HL-60 (cell line): ENCODE measurements around the gene MYL12B.

Experiments
- DNase-seq, 2 experiments: peaks; one replicate each; pipeline ENCODE4 v3.0.0-alpha.2; 2010 to 2020; ENCODE audit warnings: low read depth in 1 of 2, low spot score in 1 of 2
- H3K27ac ChIP-seq: fragments of 250-450 bp; sonication (Bioruptor Pico); replicated peaks from 2 replicates; pipeline ENCODE4 v1.5.1; 2020; ENCODE audit warnings: mild to moderate bottlenecking, moderate library complexity
- H3K27me3 ChIP-seq: fragments of 250-450 bp; sonication (Bioruptor Pico); 2 replicates; pipeline ENCODE4 v1.5.1; 2021; ENCODE audit warnings: mild to moderate bottlenecking, moderate library complexity; ENCODE audit not compliant: insufficient read depth, poor library complexity, severe bottlenecking
- H3K4me3 ChIP-seq: replicated peaks from 2 replicates; pipeline ENCODE4 v1.5.1; 2011; ENCODE audit warnings: mild to moderate bottlenecking, control low read depth, low read length; ENCODE audit not compliant: insufficient read depth
- GABPA ChIP-seq: IDR thresholded peaks from 2 replicates; pipeline ENCODE4 v1.6.1; 2012; ENCODE audit warnings: low read depth
- POLR2AphosphoS5 ChIP-seq: IDR thresholded peaks from 2 replicates; pipeline ENCODE4 v1.6.1; 2012; ENCODE audit warnings: low read depth
- SPI1 ChIP-seq: IDR thresholded peaks from 2 replicates; pipeline ENCODE4 v1.6.1; 2012; ENCODE audit warnings: low read depth, mild to moderate bottlenecking, borderline replicate concordance
- TF ChIP-seq, protein P1 (sequence below): IDR thresholded peaks from one replicate; pipeline ENCODE4 v1.5.1; 2011; ENCODE audit warnings: low read length, control low read depth, inconsistent platforms; ENCODE audit not compliant: insufficient read depth
- TF ChIP-seq, protein P2 (sequence below): IDR thresholded peaks from 2 replicates; pipeline ENCODE4 v1.6.1; 2012; ENCODE audit warnings: low read depth; ENCODE audit not compliant: insufficient replicate concordance

Gene MYL12B

DNA sequence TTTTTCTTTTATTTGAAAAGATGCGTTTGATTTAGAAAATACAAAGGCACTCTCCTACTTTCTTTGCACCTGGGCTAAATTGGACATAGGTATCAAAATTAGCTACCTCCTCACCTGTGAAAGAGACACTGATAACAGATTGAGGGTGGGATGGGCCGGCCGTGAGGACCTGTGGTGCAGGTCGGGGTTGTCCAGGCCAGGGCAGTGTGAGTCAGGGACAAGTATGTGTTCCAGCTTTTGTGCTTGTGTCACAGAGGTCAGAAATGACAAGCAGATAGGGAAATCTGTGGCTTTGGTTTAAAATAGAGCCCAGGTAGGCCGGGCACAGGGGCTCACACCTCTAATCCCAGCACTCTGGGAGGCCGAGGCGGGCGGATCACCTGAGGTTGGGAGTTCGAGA lies 22.6 kb downstream of the MYL12B start:
- DNase-seq: no peak
- TF ChIP-seq, protein P1, sequence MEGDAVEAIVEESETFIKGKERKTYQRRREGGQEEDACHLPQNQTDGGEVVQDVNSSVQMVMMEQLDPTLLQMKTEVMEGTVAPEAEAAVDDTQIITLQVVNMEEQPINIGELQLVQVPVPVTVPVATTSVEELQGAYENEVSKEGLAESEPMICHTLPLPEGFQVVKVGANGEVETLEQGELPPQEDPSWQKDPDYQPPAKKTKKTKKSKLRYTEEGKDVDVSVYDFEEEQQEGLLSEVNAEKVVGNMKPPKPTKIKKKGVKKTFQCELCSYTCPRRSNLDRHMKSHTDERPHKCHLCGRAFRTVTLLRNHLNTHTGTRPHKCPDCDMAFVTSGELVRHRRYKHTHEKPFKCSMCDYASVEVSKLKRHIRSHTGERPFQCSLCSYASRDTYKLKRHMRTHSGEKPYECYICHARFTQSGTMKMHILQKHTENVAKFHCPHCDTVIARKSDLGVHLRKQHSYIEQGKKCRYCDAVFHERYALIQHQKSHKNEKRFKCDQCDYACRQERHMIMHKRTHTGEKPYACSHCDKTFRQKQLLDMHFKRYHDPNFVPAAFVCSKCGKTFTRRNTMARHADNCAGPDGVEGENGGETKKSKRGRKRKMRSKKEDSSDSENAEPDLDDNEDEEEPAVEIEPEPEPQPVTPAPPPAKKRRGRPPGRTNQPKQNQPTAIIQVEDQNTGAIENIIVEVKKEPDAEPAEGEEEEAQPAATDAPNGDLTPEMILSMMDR: no peak
- TF ChIP-seq, protein P2, sequence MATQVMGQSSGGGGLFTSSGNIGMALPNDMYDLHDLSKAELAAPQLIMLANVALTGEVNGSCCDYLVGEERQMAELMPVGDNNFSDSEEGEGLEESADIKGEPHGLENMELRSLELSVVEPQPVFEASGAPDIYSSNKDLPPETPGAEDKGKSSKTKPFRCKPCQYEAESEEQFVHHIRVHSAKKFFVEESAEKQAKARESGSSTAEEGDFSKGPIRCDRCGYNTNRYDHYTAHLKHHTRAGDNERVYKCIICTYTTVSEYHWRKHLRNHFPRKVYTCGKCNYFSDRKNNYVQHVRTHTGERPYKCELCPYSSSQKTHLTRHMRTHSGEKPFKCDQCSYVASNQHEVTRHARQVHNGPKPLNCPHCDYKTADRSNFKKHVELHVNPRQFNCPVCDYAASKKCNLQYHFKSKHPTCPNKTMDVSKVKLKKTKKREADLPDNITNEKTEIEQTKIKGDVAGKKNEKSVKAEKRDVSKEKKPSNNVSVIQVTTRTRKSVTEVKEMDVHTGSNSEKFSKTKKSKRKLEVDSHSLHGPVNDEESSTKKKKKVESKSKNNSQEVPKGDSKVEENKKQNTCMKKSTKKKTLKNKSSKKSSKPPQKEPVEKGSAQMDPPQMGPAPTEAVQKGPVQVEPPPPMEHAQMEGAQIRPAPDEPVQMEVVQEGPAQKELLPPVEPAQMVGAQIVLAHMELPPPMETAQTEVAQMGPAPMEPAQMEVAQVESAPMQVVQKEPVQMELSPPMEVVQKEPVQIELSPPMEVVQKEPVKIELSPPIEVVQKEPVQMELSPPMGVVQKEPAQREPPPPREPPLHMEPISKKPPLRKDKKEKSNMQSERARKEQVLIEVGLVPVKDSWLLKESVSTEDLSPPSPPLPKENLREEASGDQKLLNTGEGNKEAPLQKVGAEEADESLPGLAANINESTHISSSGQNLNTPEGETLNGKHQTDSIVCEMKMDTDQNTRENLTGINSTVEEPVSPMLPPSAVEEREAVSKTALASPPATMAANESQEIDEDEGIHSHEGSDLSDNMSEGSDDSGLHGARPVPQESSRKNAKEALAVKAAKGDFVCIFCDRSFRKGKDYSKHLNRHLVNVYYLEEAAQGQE: no peak
- TF ChIP-seq POLR2AphosphoS5: no peak
- TF ChIP-seq SPI1: no peak
- no peak for TF ChIP-seq GABPA
- no peaks in the 10 kb centered on the region for H3K27me3 ChIP-seq
- H3K4me3 ChIP-seq: no peak overlapping the region
- no peak overlapping the region for H3K27ac ChIP-seq

DNA sequence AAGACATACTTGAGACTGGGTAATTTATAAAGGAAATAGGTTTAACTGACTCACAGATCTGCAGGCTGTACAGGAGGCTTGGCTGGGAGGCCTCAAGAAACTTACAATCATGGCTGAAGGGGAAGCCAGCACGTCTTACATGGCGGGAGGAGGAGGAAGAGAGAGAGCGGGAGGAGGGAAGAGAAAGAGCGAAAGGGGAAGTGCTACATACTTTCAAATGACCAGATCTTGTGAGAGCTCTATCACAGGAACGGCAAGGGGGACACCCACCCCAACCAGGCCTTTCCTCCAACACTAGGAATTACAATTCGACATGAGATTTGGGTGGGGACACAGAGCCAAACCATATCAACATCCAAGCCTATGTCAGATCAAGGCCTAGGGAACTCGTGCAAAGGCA lies 24.2 kb downstream of the MYL12B start:
- TF ChIP-seq GABPA: no peak
- peak; percentile 91 for TF ChIP-seq SPI1
- Histone ChIP-seq H3K27me3 (no peaks in the 10 kb centered on the region), H3K27ac (no peak overlapping the region), H3K4me3 (no peak overlapping the region)
- peak; percentile 45 to 59 for DNase-seq

DNA sequence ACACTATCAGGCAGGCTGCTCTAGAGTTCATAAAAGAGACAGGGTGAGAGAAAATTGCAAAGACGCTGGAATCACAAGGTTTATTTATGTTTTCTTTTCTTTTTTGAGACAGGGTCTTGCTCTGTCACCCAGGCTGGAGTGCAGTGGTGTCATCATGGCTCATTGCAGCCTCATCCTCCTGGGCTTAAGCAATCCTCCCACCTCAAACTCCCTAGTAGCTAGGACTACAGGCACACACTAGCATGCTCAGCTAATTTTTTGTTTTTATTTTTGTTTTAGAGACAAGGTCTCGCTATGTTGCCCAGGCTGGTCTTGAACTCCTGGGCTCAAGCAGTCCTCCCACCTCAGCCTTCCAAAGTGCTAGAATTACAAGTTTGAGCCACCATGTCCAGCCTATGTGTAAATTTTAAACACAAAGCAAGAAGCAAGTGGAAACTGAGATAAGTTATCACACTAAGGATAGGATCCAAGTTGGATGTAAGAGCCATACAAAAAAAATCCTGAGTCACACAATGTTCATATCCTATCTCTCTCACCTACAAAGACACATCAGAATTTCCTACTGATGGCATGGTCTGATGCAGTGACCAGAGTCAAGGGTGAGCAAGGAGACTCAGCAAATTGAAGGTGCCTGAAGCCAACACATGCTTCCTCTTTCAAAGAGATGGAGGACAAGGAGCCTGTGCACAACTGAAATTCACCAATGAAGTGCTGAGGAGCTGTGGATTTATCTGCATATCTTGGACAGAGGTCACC lies 31.4 kb downstream of the MYL12B start:
- Histone ChIP-seq H3K27me3 (no peaks in the 10 kb centered on the region), H3K27ac (no peak overlapping the region), H3K4me3 (no peak overlapping the region)
- TF ChIP-seq, protein P1: no peak
- TF ChIP-seq GABPA (no peak), SPI1 (no peak), POLR2AphosphoS5 (no peak)
- TF ChIP-seq, protein P2: no peak
- no peak for DNase-seq

DNA sequence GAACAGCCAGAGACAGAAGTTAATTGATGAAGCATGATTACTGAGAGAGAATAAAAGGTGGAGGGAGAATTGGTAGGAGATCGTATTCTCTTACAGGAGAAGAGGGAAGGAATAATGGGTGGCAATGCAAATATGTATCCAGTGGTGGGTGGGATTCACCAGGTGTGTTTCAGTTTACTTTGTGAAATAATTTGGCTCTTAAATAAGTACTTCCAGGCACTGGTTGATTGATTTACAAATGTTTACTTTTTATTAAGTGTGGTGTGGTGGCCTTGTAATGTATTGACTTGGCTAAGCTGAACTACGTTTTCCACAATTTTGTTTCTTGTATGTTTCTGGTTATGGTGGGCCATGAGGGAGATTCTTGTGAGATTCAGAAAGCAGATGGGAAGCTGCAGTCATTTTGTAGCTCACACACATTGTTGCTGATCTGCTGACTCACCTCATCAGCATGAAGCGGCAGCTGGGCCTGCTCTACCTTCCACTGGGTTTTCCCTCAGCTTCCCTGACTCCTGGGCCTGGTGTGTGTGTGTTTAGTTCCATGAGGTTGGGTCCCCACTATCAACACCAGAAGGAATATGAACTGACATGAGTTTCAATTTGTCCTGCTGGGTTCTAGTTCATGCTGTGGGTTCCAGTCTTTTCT lies 32.6 kb downstream of the MYL12B start:
- DNase-seq: no peak
- TF ChIP-seq GABPA: no peak
- TF ChIP-seq, protein P1: no peak
- TF ChIP-seq SPI1: no peak
- H3K4me3 ChIP-seq: no peak overlapping the region

More for the DNA sequence above, 32.6 kb downstream of the MYL12B start:
- no peak overlapping the region for H3K27ac ChIP-seq
- H3K27me3 ChIP-seq: no peaks in the 10 kb centered on the region
